GM18505 (cell line): Measurements from ENCODE around the gene KLHL30.
"Not testable (repeated sequence)": the region's sequence is repeated elsewhere in the genome, so short reads cannot be mapped to it uniquely, and the experiment has no call there.

Source experiments
- ATAC-seq: cut with Tn5 transposase; IDR thresholded peaks from one replicate; pipeline ENCODE4 v1.9.1; 2021; ENCODE audit not compliant: unreplicated experiment
- POLR2A ChIP-seq: IDR thresholded peaks from 4 replicates; pipeline ENCODE4 v1.6.1; 2011; ENCODE audit warnings: borderline replicate concordance; ENCODE audit not compliant: insufficient read depth, insufficient read length; ENCODE audit errors: extremely low read depth

The KLHL30 gene

DNA sequence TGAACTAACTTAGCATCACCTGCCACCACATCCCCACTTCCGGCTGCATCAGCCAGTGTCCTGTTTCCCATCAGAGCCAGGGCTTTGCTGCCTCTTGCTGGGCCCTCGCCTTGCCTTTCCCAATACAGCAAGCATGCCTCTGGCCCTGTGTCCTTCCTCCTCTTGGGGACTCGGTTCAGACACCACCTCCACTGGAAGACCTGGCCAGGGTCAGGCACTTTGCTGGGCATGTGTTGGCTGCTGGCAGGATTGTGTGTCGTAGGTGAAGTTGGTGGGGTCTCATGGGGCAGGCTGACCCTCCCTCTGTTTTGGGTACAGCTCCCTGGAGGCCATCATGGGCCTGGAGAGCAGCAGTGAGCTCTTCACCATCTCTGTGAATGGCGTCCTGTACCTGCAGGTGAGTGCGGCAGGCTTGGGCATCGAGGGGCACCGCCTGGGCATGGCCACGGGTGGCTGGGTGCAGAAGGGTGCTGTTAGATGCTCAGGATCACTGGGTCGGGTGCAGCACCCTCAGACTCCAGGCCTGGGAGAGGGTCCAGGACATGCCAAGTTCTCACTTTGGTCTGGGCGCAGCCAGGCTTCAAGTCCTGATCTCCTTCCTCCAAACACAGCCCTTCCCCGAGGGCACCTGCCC is 26.9 kb downstream of the KLHL30 start:
- ATAC-seq = no peak

DNA sequence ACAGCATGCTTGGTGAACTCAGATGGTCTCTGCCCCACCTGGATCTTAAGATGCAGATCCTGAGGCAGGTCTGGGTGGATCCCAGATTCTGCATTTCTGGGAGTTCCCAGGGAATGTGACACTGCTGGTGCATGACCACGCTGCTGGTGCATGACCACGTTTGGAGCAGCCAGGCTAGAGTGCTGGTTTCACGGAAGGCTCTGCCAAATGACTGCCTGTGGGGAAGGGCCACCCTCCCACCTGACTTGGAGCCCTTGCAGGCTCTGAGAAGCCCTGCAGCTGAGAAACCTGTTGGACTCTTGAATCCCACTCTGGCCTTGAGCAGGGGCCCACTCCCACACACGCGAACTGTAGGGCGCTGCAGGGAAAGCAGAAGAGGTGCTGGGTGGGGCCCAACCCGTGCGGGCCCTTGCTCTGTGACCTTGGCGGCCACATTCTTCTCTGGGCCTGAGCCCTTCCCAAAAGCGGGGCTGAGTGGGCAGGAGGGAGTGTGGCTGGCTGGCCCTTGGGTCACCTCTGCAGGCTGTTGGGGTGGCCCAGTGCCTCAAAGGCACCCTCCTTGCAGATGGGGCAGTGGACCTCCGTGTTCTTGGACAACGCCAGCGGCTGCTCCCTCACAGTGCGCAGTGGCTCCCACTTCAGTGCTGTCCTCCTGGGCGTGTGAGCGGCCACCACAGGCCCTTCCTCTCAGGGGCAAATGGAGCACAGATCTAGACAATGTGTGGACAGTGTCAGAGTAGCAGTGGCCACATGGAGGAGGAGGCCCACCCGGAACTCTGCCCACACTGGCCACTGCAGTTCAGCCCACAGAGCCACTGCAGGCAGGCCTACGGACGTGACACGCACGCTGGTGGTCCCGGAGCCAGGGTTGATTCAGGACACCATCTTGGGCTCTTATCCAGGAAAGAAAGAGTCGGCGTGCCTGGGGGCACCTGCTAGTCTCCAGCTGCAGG is 28.2 kb downstream of the KLHL30 start:
- no peak for ATAC-seq
- TF ChIP-seq POLR2A = no peak

More for the DNA sequence above, 26.9 kb downstream of the KLHL30 start:
- TF ChIP-seq POLR2A = no peak

DNA sequence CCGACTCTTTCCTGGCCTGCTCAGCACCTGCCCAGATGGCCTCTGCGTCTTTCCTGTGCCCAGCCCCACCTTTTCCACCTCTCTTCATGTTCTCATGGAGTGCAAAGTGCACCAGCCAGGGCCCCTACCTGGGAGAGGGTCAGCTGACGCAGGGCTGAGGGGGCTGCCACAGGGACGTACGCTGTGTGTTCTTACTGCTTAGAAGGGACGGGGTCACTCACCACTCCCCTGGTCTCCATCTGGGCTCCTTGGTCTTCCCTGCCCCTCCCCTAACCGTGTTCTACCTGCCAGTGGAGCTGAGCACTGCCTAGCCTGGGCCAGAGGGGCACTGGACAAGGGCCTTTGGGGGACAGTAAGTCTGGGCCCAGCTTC is 28.9 kb downstream of the KLHL30 start:
- TF ChIP-seq POLR2A = no peak
- ATAC-seq = no peak

DNA sequence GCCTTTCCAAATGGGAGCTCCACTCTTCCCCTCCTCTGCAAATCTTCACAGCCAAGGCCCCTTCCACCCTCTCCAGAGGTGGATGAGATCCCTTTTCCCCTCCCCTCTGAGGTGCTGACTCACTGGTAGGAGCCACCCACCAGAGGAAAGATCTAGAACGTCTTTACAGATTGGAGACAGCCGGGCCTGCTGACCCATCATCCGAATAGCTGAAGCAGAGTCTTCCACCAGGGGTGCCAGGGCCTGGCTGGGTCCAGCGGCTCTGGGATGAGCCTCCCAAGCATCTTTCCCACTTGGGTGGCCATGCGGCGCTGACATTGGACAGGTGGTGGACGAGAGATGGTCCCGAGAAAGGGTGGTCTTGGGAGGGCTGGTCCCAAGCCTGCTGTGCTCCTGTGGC is 29.3 kb downstream of the KLHL30 start:
- ATAC-seq = no peak
- TF ChIP-seq POLR2A = no peak

DNA sequence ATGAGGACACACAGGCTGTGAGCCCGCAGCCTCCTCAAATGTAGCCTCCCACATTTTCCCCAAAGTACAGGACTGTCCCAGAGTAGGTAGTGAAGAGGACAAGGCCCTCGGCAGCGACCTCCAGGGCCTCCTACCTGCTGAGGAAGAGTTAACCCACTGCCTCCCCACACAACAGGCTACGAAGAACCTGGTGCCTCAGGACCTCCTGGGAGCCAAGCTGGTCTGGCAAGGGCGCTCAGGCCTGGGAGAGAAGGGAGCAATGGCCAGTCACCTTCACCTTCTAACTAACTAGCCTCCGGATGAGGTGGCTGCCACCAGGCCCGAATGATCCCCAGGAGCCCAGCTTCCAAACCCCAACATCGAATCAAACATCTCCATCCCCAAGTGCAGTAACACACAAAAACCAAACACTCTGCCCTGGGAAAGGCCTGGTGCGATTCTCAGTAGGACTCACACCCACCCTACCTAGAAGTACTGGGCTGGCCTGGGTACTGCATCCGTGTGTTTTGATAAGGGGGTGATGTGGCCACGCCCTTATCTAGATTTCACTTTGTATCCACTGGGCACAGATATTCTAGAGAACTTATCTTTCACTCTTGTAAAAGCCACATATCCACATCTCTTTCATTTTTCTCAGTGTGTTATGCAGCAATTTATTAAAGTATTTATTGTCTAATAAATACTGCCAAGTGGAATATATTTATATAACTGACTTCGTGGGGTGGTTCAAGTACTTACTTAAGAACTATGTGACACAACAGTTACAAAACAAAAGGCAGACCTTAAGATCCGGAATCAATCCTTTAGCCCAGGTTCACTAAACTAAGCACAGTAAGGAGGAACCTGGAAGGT is 30.0 kb downstream of the KLHL30 start:
- no peak for TF ChIP-seq POLR2A
- ATAC-seq = no peak

- no peak for TF ChIP-seq POLR2A
- ATAC-seq = no peak
Observed at GRCh38 chr2:238169048-238169707, 30.7 kb downstream of the KLHL30 start.

- no peak for TF ChIP-seq POLR2A
- ATAC-seq = no peak
Observed at GRCh38 chr2:238169708-238170251, 31.3 kb downstream of the KLHL30 start.

DNA sequence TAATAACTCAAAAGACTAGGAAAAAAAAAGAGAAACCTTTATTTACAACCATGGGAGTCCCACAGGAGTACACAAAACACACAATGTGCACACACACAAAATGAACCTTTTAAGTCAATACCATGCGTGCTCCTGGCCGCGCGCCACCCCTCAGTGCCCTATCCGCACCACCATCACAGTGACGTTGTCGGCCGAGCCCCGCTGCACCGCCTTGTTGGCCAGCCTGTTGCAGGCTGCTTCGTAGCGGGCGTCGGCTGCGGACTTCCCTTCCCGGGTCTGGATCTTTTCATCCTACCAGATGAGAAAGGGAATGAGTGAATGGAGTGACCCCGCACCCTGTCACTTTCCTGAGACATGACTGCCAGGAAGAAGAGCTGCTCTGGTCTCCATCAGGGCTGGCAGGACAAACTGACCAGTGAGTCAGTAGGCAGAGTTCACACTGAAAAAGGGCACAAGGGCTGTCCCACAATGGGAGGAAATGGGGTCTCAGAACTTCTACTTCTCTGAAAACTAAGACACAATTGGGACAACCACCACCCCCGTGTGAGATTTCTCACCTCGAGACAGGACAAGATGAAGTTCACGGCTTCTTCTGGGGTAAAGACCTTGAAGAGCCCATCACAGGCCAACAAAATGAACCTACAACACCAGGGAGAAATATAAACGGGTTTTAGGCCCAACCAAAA is 32.1 kb downstream of the KLHL30 start:
- no peak for TF ChIP-seq POLR2A
- no peak for ATAC-seq

DNA sequence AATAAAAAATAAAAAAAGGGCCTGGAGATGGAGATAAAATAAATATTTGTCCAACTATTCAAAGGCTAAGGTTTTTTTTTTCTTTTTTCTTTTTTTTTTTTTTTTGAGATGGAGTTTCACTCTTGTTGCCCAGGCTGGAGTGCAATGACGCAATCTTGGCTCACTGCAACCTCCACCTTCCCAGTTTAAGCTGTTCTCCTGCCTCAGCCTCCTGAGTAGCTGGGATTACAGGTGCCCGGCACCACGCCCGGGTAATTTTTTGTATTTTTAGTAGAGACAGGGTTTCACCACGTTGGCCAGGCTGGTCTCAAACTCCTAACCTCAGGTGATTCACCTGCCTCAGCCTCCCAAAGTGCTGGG is 32.6 kb downstream of the KLHL30 start:
- ATAC-seq = not testable (repeated sequence)

- ATAC-seq = no peak
- TF ChIP-seq POLR2A = no peak
Observed at GRCh38 chr2:238171575-238172187, 33.2 kb downstream of the KLHL30 start.

DNA sequence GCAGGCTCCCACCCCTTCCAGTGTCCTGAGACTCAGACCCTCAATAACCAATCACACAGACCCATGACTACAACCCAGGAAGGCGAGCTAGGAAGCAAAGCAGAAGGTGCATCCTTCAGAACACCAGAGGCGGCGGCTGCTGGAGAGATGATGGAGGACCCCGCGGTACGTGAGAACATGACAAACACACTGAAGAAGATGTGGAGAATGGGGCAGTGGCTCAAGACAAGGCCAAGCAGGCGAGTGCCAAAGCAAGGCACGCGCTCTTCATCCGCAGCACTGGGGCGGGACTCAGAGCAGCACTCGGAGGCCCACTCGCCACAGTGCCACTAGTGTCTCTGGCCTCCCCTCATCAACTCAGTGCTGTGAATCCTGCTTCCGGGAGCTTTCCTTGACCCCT is 34.0 kb downstream of the KLHL30 start:
- ATAC-seq = no peak
- TF ChIP-seq POLR2A = no peak

DNA sequence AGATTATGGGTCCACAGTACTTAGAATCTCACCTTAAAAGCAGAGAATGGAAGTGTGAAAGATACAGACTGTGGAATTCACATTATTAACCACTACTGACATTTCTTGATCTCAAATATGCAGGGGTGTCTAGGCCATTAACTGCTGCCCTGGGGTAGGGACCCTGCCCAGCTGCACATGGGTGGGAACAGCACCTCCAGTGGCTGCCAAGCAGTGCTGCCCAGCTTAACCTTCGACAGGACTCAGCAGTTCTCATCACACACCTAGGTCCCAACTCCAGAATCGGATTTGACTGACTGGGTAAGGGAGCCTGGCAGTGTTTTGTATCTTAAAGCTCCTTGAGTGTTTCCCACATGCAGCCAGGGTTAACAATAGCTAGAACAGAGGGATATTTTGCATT is 35.2 kb downstream of the KLHL30 start:
- TF ChIP-seq POLR2A = no peak
- ATAC-seq = no peak
